GM23338 (cell line): ENCODE measurements around the gene SNAPC3. TPM values are rescaled to one million over a fixed set of nuclear protein-coding genes. Genes with fewer than 3 reads are reported as not detected.

Experiments used
- ATAC-seq: fragments of 200-7000 bp; cut with Tn5 transposase; 3 replicates; pipeline ENCODE4 v1.9.1; 2020
- DNase-seq: peaks from one replicate; pipeline ENCODE4 v3.0.0-alpha.2; 2015; ENCODE audit warnings: low spot score
- H2AFZ ChIP-seq: fragments of 200-600 bp; sonication (generic); 2 replicates; pipeline ENCODE4 v1.8.0; 2016; ENCODE audit warnings: antibody characterized with exemption, mild to moderate bottlenecking, moderate library complexity
- H3F3A ChIP-seq: fragments of 200-600 bp; sonication (generic); replicated peaks from 2 replicates; pipeline ENCODE4 v1.8.0; 2017; ENCODE audit warnings: antibody characterized with exemption, mixed run types, low read depth
- H3K27ac ChIP-seq: fragments of 200-600 bp; sonication (generic); 2 replicates; pipeline ENCODE4 v1.6.1; 2016; ENCODE audit warnings: low read depth
- H3K27me3 ChIP-seq: fragments of 200-600 bp; sonication (generic); 2 replicates; pipeline ENCODE4 v1.8.0; 2016; ENCODE audit warnings: mild to moderate bottlenecking, mixed run types, moderate library complexity; ENCODE audit not compliant: insufficient read depth
- H3K36me3 ChIP-seq: fragments of 200-600 bp; sonication (generic); 2 replicates; pipeline ENCODE4 v1.8.0; 2016; ENCODE audit warnings: mild to moderate bottlenecking; ENCODE audit not compliant: insufficient read depth
- H3K4me1 ChIP-seq: fragments of 200-600 bp; sonication (generic); 2 replicates; pipeline ENCODE4 v1.8.0; 2016; ENCODE audit warnings: mild to moderate bottlenecking, moderate library complexity; ENCODE audit not compliant: insufficient read depth
- H3K4me2 ChIP-seq: fragments of 200-600 bp; sonication (generic); 2 replicates; pipeline ENCODE4 v1.7.1; 2017; ENCODE audit warnings: mixed run types
- H3K4me3 ChIP-seq: fragments of 200-600 bp; sonication (generic); 2 replicates; pipeline ENCODE4 v1.6.1; 2016; ENCODE audit warnings: mixed run types
- H3K79me2 ChIP-seq: fragments of 200-600 bp; sonication (generic); replicated peaks from 2 replicates; pipeline ENCODE4 v1.8.0; 2017; ENCODE audit warnings: mild to moderate bottlenecking; ENCODE audit not compliant: insufficient read depth
- H3K9me2 ChIP-seq: fragments of 200-600 bp; sonication (generic); 2 replicates; pipeline ENCODE4 v1.8.0; 2017; ENCODE audit not compliant: insufficient read depth
- H4K20me1 ChIP-seq: fragments of 200-600 bp; sonication (generic); replicated peaks from 2 replicates; pipeline ENCODE4 v1.8.0; 2017; ENCODE audit warnings: mild to moderate bottlenecking; ENCODE audit not compliant: insufficient read depth
- H3K27ac Mint-ChIP-seq: 2 replicates; pipeline ENCODE4 v1.8.0; 2020; ENCODE audit warnings: inconsistent platforms, mild to moderate bottlenecking, moderate library complexity, mixed read lengths
- H3K27me3 Mint-ChIP-seq: 3 replicates; pipeline ENCODE4 v1.8.0; 2022; ENCODE audit warnings: low read depth, mild to moderate bottlenecking, moderate library complexity, mixed read lengths, inconsistent platforms; ENCODE audit not compliant: insufficient read depth, poor library complexity
- H3K36me3 Mint-ChIP-seq: 3 replicates; pipeline ENCODE4 v1.8.0; 2021; ENCODE audit warnings: low read depth, mild to moderate bottlenecking, inconsistent platforms, moderate library complexity, mixed read lengths
- H3K4me1 Mint-ChIP-seq: 3 replicates; pipeline ENCODE4 v1.8.0; 2020; ENCODE audit warnings: mild to moderate bottlenecking, inconsistent platforms, mixed read lengths
- H3K4me3 Mint-ChIP-seq: 3 replicates; pipeline ENCODE4 v1.8.0; 2021; ENCODE audit warnings: moderate library complexity, mild to moderate bottlenecking, inconsistent platforms, mixed read lengths
- H3K9me3 Mint-ChIP-seq: 3 replicates; pipeline ENCODE4 v1.8.0; 2020; ENCODE audit warnings: moderate library complexity, mild to moderate bottlenecking, inconsistent platforms, mixed read lengths
- CREB1 ChIP-seq: fragments of 250-450 bp; sonication (Bioruptor Pico); IDR thresholded peaks from 2 replicates; pipeline ENCODE4 v1.5.0; 2020; ENCODE audit warnings: low read depth, mild to moderate bottlenecking, moderate library complexity
- ETS1 ChIP-seq: IDR thresholded peaks from 2 replicates; pipeline ENCODE4 v1.6.1; 2016; ENCODE audit warnings: antibody characterized with exemption
- EZH2 ChIP-seq: fragments of 200-600 bp; sonication (generic); IDR thresholded peaks from one replicate; pipeline ENCODE4 v1.8.0; 2017; ENCODE audit warnings: antibody characterized with exemption, mild to moderate bottlenecking, low read depth; ENCODE audit not compliant: unreplicated experiment
- EZH2phosphoT487 ChIP-seq: fragments of 200-600 bp; sonication (generic); IDR thresholded peaks from one replicate; pipeline ENCODE4 v1.8.1; 2018; ENCODE audit warnings: antibody characterized with exemption; ENCODE audit not compliant: unreplicated experiment
- JUNB ChIP-seq: IDR thresholded peaks from one replicate; pipeline ENCODE4 v1.6.1; 2016; ENCODE audit warnings: antibody characterized with exemption; ENCODE audit not compliant: unreplicated experiment
- NANOG ChIP-seq: IDR thresholded peaks from 2 replicates; pipeline ENCODE4 v1.6.1; 2016; ENCODE audit warnings: antibody characterized with exemption, borderline replicate concordance
- POLR2AphosphoS5 ChIP-seq: IDR thresholded peaks from 2 replicates; pipeline ENCODE4 v1.6.1; 2016; ENCODE audit warnings: antibody characterized with exemption, low read depth
- REST ChIP-seq: IDR thresholded peaks from one replicate; pipeline ENCODE4 v1.6.1; 2018; ENCODE audit warnings: antibody characterized with exemption; ENCODE audit not compliant: unreplicated experiment
- STAT1 ChIP-seq: IDR thresholded peaks from one replicate; pipeline ENCODE4 v1.6.1; 2016; ENCODE audit warnings: antibody characterized with exemption; ENCODE audit not compliant: unreplicated experiment
- ZNF114 ChIP-seq: fragments of 250-450 bp; sonication (Bioruptor Pico); IDR thresholded peaks from 2 replicates; pipeline ENCODE4 v1.5.0; 2020; ENCODE audit warnings: mild to moderate bottlenecking, moderate library complexity
- ZNF331 ChIP-seq: fragments of 250-450 bp; sonication (Bioruptor Pico); IDR thresholded peaks from 2 replicates; pipeline ENCODE4 v1.5.0; 2020; ENCODE audit warnings: low read depth, mild to moderate bottlenecking, moderate library complexity
- ZNF462 ChIP-seq: fragments of 250-450 bp; sonication (Bioruptor Pico); IDR thresholded peaks from 2 replicates; pipeline ENCODE4 v1.5.0; 2020; ENCODE audit warnings: mild to moderate bottlenecking, moderate library complexity
- polyA plus RNA-seq: library from polyadenylated mRNA; unstranded; fragments of >200 nt; fragmentation: Nextera tagmentation; extraction: Ambion mirVana; gene quantifications from 2 replicates; pipeline ENCODE4 v1.2.1, GENCODE V29; 2016
- total RNA-seq: library from RNA; depleted of rRNA; stranded (reverse); fragments of >200 nt; shearing (Covaris generic); gene quantifications from 2 replicates; pipeline ENCODE4 v1.2.3, GENCODE V29; 2014

The SNAPC3 gene
- total and polyA plus RNA-seq, 2 experiments from 2014 or later, result 20.9 to 35.2 TPM

GRCh38 chr9:15390201-15390600 is 32.5 kb upstream of the SNAPC3 start (continued):
- no peak for TF ChIP-seq REST

GRCh38 chr9:15392363-15392762 is 30.3 kb upstream of the SNAPC3 start:
- Mint-ChIP-seq H3K4me3 (no peak overlapping the region), H3K4me1 (no peaks in the 10 kb centered on the region), H3K36me3 (no peaks in the 10 kb centered on the region), H3K27ac (no peak overlapping the region), H3K27me3 (no peaks in the 10 kb centered on the region), H3K9me3 (no peaks in the 10 kb centered on the region; the same call in 2 of the 3 replicates)
- no peaks in the 10 kb centered on the region for H3K9me2 ChIP-seq
- H4K20me1 ChIP-seq, result no peaks in the 10 kb centered on the region
- no peak overlapping the region for H3K4me2 ChIP-seq
- no peaks in the 10 kb centered on the region for H3K27me3 ChIP-seq
- DNase-seq (no peak), ATAC-seq (no peak)
- H3K79me2 ChIP-seq, result no peaks in the 10 kb centered on the region
- H3K4me3 ChIP-seq, result no peak overlapping the region
- no peak overlapping the region for H3K27ac ChIP-seq
- H3K36me3 ChIP-seq, result no peaks in the 10 kb centered on the region
- H3K4me1 ChIP-seq, result no peaks in the 10 kb centered on the region
- H3F3A ChIP-seq, result no peaks in the 10 kb centered on the region
- 0 out of 2 replicates have a peak overlapping the region, but pooled peaks have one; percentile 52 for H2AFZ ChIP-seq
- no peak for TF ChIP-seq JUNB
- TF ChIP-seq ZNF462 (CRISPR knock-in tag), result no peak
- no peak for TF ChIP-seq ETS1
- no peak for TF ChIP-seq REST
- no peak for TF ChIP-seq POLR2AphosphoS5
- no peak for TF ChIP-seq ZNF114 (CRISPR knock-in tag)
- TF ChIP-seq EZH2phosphoT487, result no peak
- no peak for TF ChIP-seq NANOG
- no peak for TF ChIP-seq CREB1 (CRISPR knock-in tag)
- no peak for TF ChIP-seq EZH2
- TF ChIP-seq STAT1, result no peak
- no peak for TF ChIP-seq ZNF331 (CRISPR knock-in tag)
